ENCODE results near the gene LRP11. TPM values are rescaled to one million over a fixed set of nuclear protein-coding genes. Genes with fewer than 3 reads are reported as not detected.

LRP11 gene
- total RNA-seq, 4 donors from 2014 or later: 56.0 to 98.3 (median 78.4) TPM

- no peak overlapping the region for H3K4me3 ChIP-seq (ENCODE audit: low read depth, poor library complexity, severe bottlenecking)
- intact Hi-C loops (cut with DNase I; ENCODE audit: low total_unique reads): no loop called here
- WGBS, 2 donors: 26 to 41% methylated on average over 1 of the region's 1 CpG
- DNase-seq (ENCODE audit: low spot score in 2 of 2): no peak
- TF ChIP-seq CTCF (IDR thresholded peaks at IDR 0.05) (no peak), POLR2A (IDR thresholded peaks at IDR 0.05) (no peak)
These were observed 24.5 kb upstream of the LRP11 start for GRCh38 chr6:149888659-149889058.

- intact Hi-C loops (cut with DNase I; ENCODE audit: low total_unique reads): no loop called here
- no peak for DNase-seq (ENCODE audit: low spot score in 2 of 2)
- WGBS, 2 donors: 58 to 77% methylated on average over 9 of the region's 9 CpGs
- no peak overlapping the region for H3K4me3 ChIP-seq (ENCODE audit: low read depth, poor library complexity, severe bottlenecking)
- TF ChIP-seq CTCF (IDR thresholded peaks at IDR 0.05): no peak
- TF ChIP-seq POLR2A (IDR thresholded peaks at IDR 0.05): no peak
These were observed 23.9 kb upstream of the LRP11 start for GRCh38 chr6:149888093-149888492.

- H3K4me3 ChIP-seq (ENCODE audit: low read depth, poor library complexity, severe bottlenecking): no peak overlapping the region
- peak; percentile 71 to 90 for DNase-seq (ENCODE audit: low spot score in 2 of 2)
- 30 to 39% methylated on average over 3 of the region's 3 CpGs for WGBS, 2 donors
- no peak for TF ChIP-seq CTCF (IDR thresholded peaks at IDR 0.05)
- intact Hi-C loops (cut with DNase I; ENCODE audit: low total_unique reads): no loop called here
These were observed 23.2 kb upstream of the LRP11 start for GRCh38 chr6:149887343-149887742.

- TF ChIP-seq POLR2A (IDR thresholded peaks at IDR 0.05) (no peak), CTCF (IDR thresholded peaks at IDR 0.05) (no peak)
- WGBS, 2 donors: 71% methylated on average over 3 of the region's 3 CpGs
- no peak for DNase-seq (ENCODE audit: low spot score in 2 of 2)
- intact Hi-C loops (cut with DNase I; ENCODE audit: low total_unique reads): no loop called here
- no peak overlapping the region for H3K4me3 ChIP-seq (ENCODE audit: low read depth, poor library complexity, severe bottlenecking)
These were observed 21.7 kb upstream of the LRP11 start for GRCh38 chr6:149885888-149886287.

- no peak for TF ChIP-seq POLR2A (IDR thresholded peaks at IDR 0.05)
- TF ChIP-seq CTCF (IDR thresholded peaks at IDR 0.05): no peak
- intact Hi-C loops (cut with DNase I; ENCODE audit: low total_unique reads): no loop called here
- H3K4me3 ChIP-seq (ENCODE audit: low read depth, poor library complexity, severe bottlenecking): no peak overlapping the region
- 55 to 63% methylated on average over 7 of the region's 7 CpGs for WGBS, 2 donors
- no peak for DNase-seq (ENCODE audit: low spot score in 2 of 2)
These were observed 20.5 kb upstream of the LRP11 start for GRCh38 chr6:149884617-149885016.

- intact Hi-C loops (cut with DNase I; ENCODE audit: low total_unique reads): no loop called here
- no peak for TF ChIP-seq CTCF (IDR thresholded peaks at IDR 0.05)
- TF ChIP-seq POLR2A (IDR thresholded peaks at IDR 0.05): no peak
- DNase-seq (ENCODE audit: low spot score in 2 of 2): no peak
- H3K4me3 ChIP-seq (ENCODE audit: low read depth, poor library complexity, severe bottlenecking): no peak overlapping the region
- 26 to 39% methylated on average over 11 of the region's 11 CpGs for WGBS, 2 donors
These were observed 20.1 kb upstream of the LRP11 start for GRCh38 chr6:149884215-149884614.

All from lower leg skin (tissue), 4 donors.